Endodermal cell (in vitro differentiated cells): Measurements from ENCODE around the gene PTBP1. TPM values are rescaled to one million over a fixed set of nuclear protein-coding genes. Genes with fewer than 3 reads are reported as not detected.

Experiments
- DNase-seq: peaks from one replicate; pipeline ENCODE4 v3.0.0-alpha.2; 2017
- H3K27ac ChIP-seq: 2 replicates; pipeline ENCODE4 v1.5.1; 2013; ENCODE audit warnings: mild to moderate bottlenecking, low read depth, low read length, moderate library complexity
- H3K27me3 ChIP-seq: 2 replicates; pipeline ENCODE4 v1.6.1; 2013; ENCODE audit warnings: mild to moderate bottlenecking, low read length, moderate library complexity; ENCODE audit not compliant: insufficient read depth, control insufficient read depth, poor library complexity, severe bottlenecking
- H3K36me3 ChIP-seq: 2 replicates; pipeline ENCODE4 v1.7.0; 2013; ENCODE audit warnings: mild to moderate bottlenecking, low read length, moderate library complexity; ENCODE audit not compliant: control insufficient read depth, insufficient read depth
- H3K4me1 ChIP-seq: one replicate; pipeline ENCODE4 v1.7.0; 2013; ENCODE audit warnings: low read length; ENCODE audit not compliant: control insufficient read depth, insufficient read depth
- H3K4me3 ChIP-seq: 2 replicates; pipeline ENCODE4 v1.5.1; 2013; ENCODE audit warnings: mild to moderate bottlenecking, low read length, moderate library complexity
- H3K9ac ChIP-seq: 2 replicates; pipeline ENCODE4 v1.6.1; 2013; ENCODE audit warnings: mild to moderate bottlenecking, low read length, moderate library complexity; ENCODE audit not compliant: poor library complexity, severe bottlenecking; ENCODE audit errors: extremely low read depth
- H3K9me3 ChIP-seq: 2 replicates; pipeline ENCODE4 v1.6.1; 2013; ENCODE audit warnings: mild to moderate bottlenecking, low read length, moderate library complexity; ENCODE audit not compliant: control insufficient read depth
- H3K27ac Mint-ChIP-seq: 2 replicates; pipeline ENCODE4 v1.8.0; 2020; ENCODE audit warnings: mixed read lengths
- H3K27me3 Mint-ChIP-seq: 2 replicates; pipeline ENCODE4 v1.8.0; 2021; ENCODE audit warnings: mild to moderate bottlenecking, mixed read lengths; ENCODE audit not compliant: insufficient read depth
- H3K36me3 Mint-ChIP-seq: 2 replicates; pipeline ENCODE4 v1.8.0; 2020; ENCODE audit warnings: low read depth, mixed read lengths
- H3K4me1 Mint-ChIP-seq: 2 replicates; pipeline ENCODE4 v1.8.0; 2020; ENCODE audit warnings: mixed read lengths
- H3K4me3 Mint-ChIP-seq: 2 replicates; pipeline ENCODE4 v1.8.0; 2020; ENCODE audit warnings: mild to moderate bottlenecking, moderate library complexity, mixed read lengths
- H3K9me3 Mint-ChIP-seq: 2 replicates; pipeline ENCODE4 v1.8.0; 2020; ENCODE audit warnings: mild to moderate bottlenecking, mixed read lengths
- whole genome bisulfite sequencing, 2 experiments: methylation state at CpG; one replicate each; pipeline versions ENCODE4 v1.1.5 to v1.1.7; 2013; ENCODE audit warnings: missing lambda C conversion rate in 2 of 2, mixed read lengths in 1 of 2; ENCODE audit not compliant: insufficient coverage in 1 of 2, insufficient read length in 1 of 2; 5-methylcytosine and 5-hydroxymethylcytosine counted together
- total RNA-seq, 2 donors: library from RNA; stranded (reverse); fragmentation: NEBNext Ultra II Directional in 1 of 2; extraction: Animal tissue kit (Norgen Biotek cat#: 25700) in 1 of 2; gene quantifications; 2 replicates in 1 of 2; 3 replicates in 1 of 2; pipeline ENCODE4 v1.2.1, GENCODE V29; 2021
- TF ChIP-seq, protein P1 (sequence below): fragments of 200-600 bp; sonication (generic); conservative IDR thresholded peaks from 2 replicates; pipeline ENCODE4 v1.5.0; 2021; ENCODE audit warnings: antibody characterized with exemption, mild to moderate bottlenecking

Gene PTBP1
- total RNA-seq, 2 donors from 2014 or later: 647 to 694 TPM

- TF ChIP-seq, protein P1, sequence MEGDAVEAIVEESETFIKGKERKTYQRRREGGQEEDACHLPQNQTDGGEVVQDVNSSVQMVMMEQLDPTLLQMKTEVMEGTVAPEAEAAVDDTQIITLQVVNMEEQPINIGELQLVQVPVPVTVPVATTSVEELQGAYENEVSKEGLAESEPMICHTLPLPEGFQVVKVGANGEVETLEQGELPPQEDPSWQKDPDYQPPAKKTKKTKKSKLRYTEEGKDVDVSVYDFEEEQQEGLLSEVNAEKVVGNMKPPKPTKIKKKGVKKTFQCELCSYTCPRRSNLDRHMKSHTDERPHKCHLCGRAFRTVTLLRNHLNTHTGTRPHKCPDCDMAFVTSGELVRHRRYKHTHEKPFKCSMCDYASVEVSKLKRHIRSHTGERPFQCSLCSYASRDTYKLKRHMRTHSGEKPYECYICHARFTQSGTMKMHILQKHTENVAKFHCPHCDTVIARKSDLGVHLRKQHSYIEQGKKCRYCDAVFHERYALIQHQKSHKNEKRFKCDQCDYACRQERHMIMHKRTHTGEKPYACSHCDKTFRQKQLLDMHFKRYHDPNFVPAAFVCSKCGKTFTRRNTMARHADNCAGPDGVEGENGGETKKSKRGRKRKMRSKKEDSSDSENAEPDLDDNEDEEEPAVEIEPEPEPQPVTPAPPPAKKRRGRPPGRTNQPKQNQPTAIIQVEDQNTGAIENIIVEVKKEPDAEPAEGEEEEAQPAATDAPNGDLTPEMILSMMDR: no peak
- no peak overlapping the region for H3K9ac ChIP-seq
- DNase-seq: peak; percentile 73
- H3K4me3 Mint-ChIP-seq: no peak overlapping the region
- no peak overlapping the region for H3K27ac Mint-ChIP-seq
- H3K4me1 Mint-ChIP-seq: no peaks in the 10 kb centered on the region
- no peak overlapping the region for H3K4me3 ChIP-seq
- no peaks in the 10 kb centered on the region for H3K36me3 Mint-ChIP-seq
- 70 to 77% methylated on average over 5 to 28 of the region's 28 CpGs for WGBS, 2 experiments
- H3K9me3 Mint-ChIP-seq: no peaks in the 10 kb centered on the region
- no peaks in the 10 kb centered on the region for H3K36me3 ChIP-seq
- peaks cover 12% of the 10 kb centered on the region for H3K27me3 Mint-ChIP-seq
- no peaks in the 10 kb centered on the region for H3K27me3 ChIP-seq
- H3K4me1 ChIP-seq: no peaks in the 10 kb centered on the region
- H3K27ac ChIP-seq: peak overlapping the region; percentile 22
- H3K9me3 ChIP-seq: no peaks in the 10 kb centered on the region
Measured at GRCh38 chr19:850221-850978, 53.1 kb downstream of the PTBP1 start.

DNA sequence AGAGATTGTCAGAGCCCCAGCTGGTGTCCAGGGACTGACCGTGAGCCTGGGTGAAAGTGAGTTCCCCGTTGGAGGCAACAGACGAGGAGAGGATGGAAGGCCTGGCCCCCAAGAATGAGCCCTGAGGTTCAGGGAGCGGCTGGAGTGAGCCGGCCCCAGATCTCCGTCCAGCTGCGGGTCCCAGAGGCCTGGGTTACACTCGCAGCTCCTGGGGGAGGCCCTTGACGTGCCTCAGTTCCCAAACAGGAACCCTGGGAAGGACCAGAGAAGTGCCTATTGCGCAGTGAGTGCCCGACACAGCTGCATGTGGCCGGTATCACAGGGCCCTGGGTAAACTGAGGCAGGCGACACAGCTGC, 53.7 kb downstream of the PTBP1 start:
- Histone ChIP-seq H3K4me3 (no peak overlapping the region), H3K4me1 (no peaks in the 10 kb centered on the region), H3K9me3 (no peaks in the 10 kb centered on the region), H3K36me3 (no peaks in the 10 kb centered on the region), H3K27me3 (no peaks in the 10 kb centered on the region), H3K27ac (peak overlapping the region; percentile 22), H3K9ac (no peak overlapping the region)
- Mint-ChIP-seq H3K4me1 (no peaks in the 10 kb centered on the region), H3K27ac (no peak overlapping the region), H3K9me3 (no peaks in the 10 kb centered on the region), H3K27me3 (peaks cover 7% of the 10 kb centered on the region), H3K36me3 (no peaks in the 10 kb centered on the region), H3K4me3 (no peak overlapping the region)
- WGBS, 2 experiments: 76 to 86% methylated on average over 13 of the region's 13 CpGs
- TF ChIP-seq, protein P1: no peak
- no peak for DNase-seq

- Histone ChIP-seq H3K27ac (no peak within 1 kb of the TSS), H3K9ac (no peak within 1 kb of the TSS), H3K4me3 (no peak within 1 kb of the TSS), H3K9me3 (no peaks in the 10 kb centered on the region), H3K4me1 (no peaks in the 10 kb centered on the region), H3K27me3 (no peaks in the 10 kb centered on the region), H3K36me3 (no peaks in the 10 kb centered on the region)
- no peak for DNase-seq
- H3K4me1 Mint-ChIP-seq: no peaks in the 10 kb centered on the region
- no peak within 1 kb of the TSS for H3K4me3 Mint-ChIP-seq
- no peak within 1 kb of the TSS for H3K27ac Mint-ChIP-seq
- WGBS, 2 experiments: 89 to 90% methylated on average over 21 to 54 of the region's 55 CpGs
- no peaks in the 10 kb centered on the region for H3K36me3 Mint-ChIP-seq
- TF ChIP-seq, protein P1: no peak
- no peaks in the 10 kb centered on the region for H3K9me3 Mint-ChIP-seq
- peaks cover 3% of the 10 kb centered on the region for H3K27me3 Mint-ChIP-seq
Measured at GRCh38 chr19:852136-853013, 55.1 kb downstream of the PTBP1 start, which contains the start of gene ELANE. Gene ELANE, plus strand, starts transcription at chr19:852303. Its CDS starts 26 bp downstream, at chr19:852329.
